CD4-positive, alpha-beta memory T cell (primary cell): ENCODE measurements around the gene LRSAM1. TPM values are rescaled to one million over a fixed set of nuclear protein-coding genes. Genes with fewer than 3 reads are reported as not detected.

ENCODE experiments used
- CTCF ChIA-PET: fragments of 350-600 bp; sonication (Branson Sonifier 250); formaldehyde crosslinking; loops from one replicate; lab custom pipeline; 2021; ENCODE audit warnings: inconsistent platforms; ENCODE audit not compliant: partially characterized antibody; lab: Charles Lee
- POLR2A ChIA-PET: fragments of 350-600 bp; sonication (Branson Sonifier 250); formaldehyde crosslinking; loops from one replicate; lab custom pipeline; 2021; ENCODE audit not compliant: partially characterized antibody; lab: Charles Lee
- DNase-seq, 5 donors: peaks; one replicate each; pipeline versions ENCODE4 v3.0.0 to v3.0.0-alpha.2; 2020 to 2022; ENCODE audit warnings: mixed read lengths in 1 of 5
- H3K27ac ChIP-seq: one replicate; pipeline ENCODE4 v1.7.0; 2013; ENCODE audit warnings: low read depth, low read length
- H3K27me3 ChIP-seq: 2 replicates; pipeline ENCODE4 v1.7.0; 2013; ENCODE audit warnings: mild to moderate bottlenecking, low read length, moderate library complexity; ENCODE audit not compliant: insufficient read depth
- H3K36me3 ChIP-seq: 2 replicates; pipeline ENCODE4 v1.7.0; 2013; ENCODE audit warnings: mild to moderate bottlenecking, low read length, moderate library complexity; ENCODE audit not compliant: insufficient read depth
- H3K4me1 ChIP-seq: 2 replicates; pipeline ENCODE4 v1.7.0; 2013; ENCODE audit warnings: mild to moderate bottlenecking, low read length, moderate library complexity; ENCODE audit not compliant: insufficient read depth
- H3K4me3 ChIP-seq, 2 donors: one replicate each; pipeline ENCODE4 v1.7.0; 2013; ENCODE audit warnings: low read length in 2 of 2, mild to moderate bottlenecking in 1 of 2
- H3K9me3 ChIP-seq, 2 donors: one replicate each; pipeline ENCODE4 v1.7.0; 2013; ENCODE audit warnings: low read length in 2 of 2, control low read depth in 1 of 2; ENCODE audit not compliant: control insufficient read depth in 1 of 2
- H3K27ac Mint-ChIP-seq, 7 donors: one replicate each; pipeline ENCODE4 v1.8.0; 2020 to 2021; ENCODE audit warnings: mixed read lengths in 7 of 7, mild to moderate bottlenecking in 6 of 7, inconsistent platforms in 3 of 7, moderate library complexity in 3 of 7
- H3K27me3 Mint-ChIP-seq, 2 donors: one replicate each; pipeline ENCODE4 v1.8.0; 2020 to 2021; ENCODE audit warnings: mixed read lengths in 2 of 2
- H3K36me3 Mint-ChIP-seq, 2 donors: one replicate each; pipeline ENCODE4 v1.8.0; 2020 to 2021; ENCODE audit warnings: mixed read lengths in 2 of 2, inconsistent platforms in 1 of 2, mild to moderate bottlenecking in 1 of 2
- H3K4me1 Mint-ChIP-seq, 4 donors: one replicate each; pipeline ENCODE4 v1.8.0; 2020 to 2021; ENCODE audit warnings: mixed read lengths in 4 of 4, mild to moderate bottlenecking in 1 of 4
- H3K4me3 Mint-ChIP-seq, 8 donors: one replicate each; pipeline ENCODE4 v1.8.0; 2020 to 2021; ENCODE audit warnings: mixed read lengths in 8 of 8, mild to moderate bottlenecking in 7 of 8, moderate library complexity in 6 of 8, inconsistent platforms in 3 of 8
- H3K9me3 Mint-ChIP-seq, 8 donors: one replicate each; pipeline ENCODE4 v1.8.0; 2020 to 2021; ENCODE audit warnings: mixed read lengths in 8 of 8, mild to moderate bottlenecking in 5 of 8, inconsistent platforms in 3 of 8, moderate library complexity in 1 of 8
- intact Hi-C: fragments of 100-400 bp; cut with micrococcal nuclease; formaldehyde crosslinking; loops from one replicate; pipeline ENCODE4 v1.15.1; 2023
- polyA plus RNA-seq, 2 donors: library from polyadenylated mRNA; unstranded; fragments of 300-500 nt; fragmentation: Illumina TruSeq; gene quantifications; one replicate each; pipeline ENCODE4 v1.2.3, GENCODE V29; 2021
- total RNA-seq, 2 experiments: library from RNA; stranded (reverse); gene quantifications; one replicate each; pipeline ENCODE4 v1.2.3, GENCODE V29; 2021

LRSAM1 gene
- total and polyA plus RNA-seq, 4 experiments from 2014 or later: 4.3 to 31.3 (median 19.9) TPM

DNA sequence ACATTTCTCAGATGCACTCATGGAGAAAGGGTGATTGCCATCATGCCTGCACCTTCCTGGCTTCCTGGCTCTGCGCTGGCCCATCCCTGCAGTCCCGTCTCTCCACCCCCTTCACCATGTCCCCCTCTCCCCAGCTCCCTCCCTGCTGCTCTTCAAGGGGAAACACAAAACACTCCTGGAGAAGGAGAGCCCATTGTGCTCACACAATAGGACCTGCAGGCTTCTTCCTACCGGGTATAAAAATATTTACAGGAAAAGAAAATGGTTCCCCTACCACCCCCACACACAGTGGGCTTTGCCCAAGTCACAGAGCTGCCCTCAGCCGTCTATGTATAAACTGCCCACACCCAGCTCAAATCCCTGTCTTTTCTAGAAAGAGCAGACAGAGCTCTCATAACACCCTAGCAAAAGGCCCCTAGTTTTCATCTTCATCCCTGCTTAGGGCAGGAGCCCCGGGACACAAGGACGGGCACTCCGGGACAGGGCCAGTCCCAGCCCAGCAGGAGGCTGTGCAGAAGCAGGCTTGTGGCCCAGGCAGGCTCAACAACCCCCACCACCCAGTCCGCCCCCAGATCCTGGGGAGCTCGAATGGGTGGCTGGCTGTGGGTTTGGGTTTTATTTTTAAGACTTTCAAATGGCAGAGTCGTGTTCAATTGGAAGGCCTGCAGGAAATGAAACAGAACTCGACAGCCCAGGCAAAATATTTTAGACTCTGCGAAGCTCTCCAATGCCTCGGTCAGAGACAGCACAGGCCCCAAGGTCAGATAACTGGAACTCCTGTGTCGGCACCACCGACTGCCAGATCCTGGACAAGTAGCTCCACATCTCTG, 77.3 kb downstream of the LRSAM1 start:
- Histone ChIP-seq H3K27ac (no peak overlapping the region), H3K4me1 (no peaks in the 10 kb centered on the region), H3K36me3 (no peaks in the 10 kb centered on the region), H3K9me3 (peaks cover 4 to 5% of the 10 kb centered on the region in 2 donors), H3K4me3 (no peak overlapping the region), H3K27me3 (no peaks in the 10 kb centered on the region)
- Mint-ChIP-seq H3K4me3 (no peak overlapping the region), H3K27me3 (no peaks in the 10 kb centered on the region), H3K4me1 (no peaks in the 10 kb centered on the region), H3K36me3 (peaks cover 25 to 26% of the 10 kb centered on the region in 2 donors), H3K27ac (no peak overlapping the region), H3K9me3 (peaks cover 0 to 21% (median 6%) of the 10 kb centered on the region in 8 donors)
- CTCF ChIA-PET: interaction anchor here (0.8 to 4.8 kb wide), 3 partner anchors 10 to 269 kb away, joined by 3 to 78 read pairs (median 3); no protein-coding TSS in a partner anchor
- POLR2A ChIA-PET: no interaction called here
- intact Hi-C loops: no loop called here
- no peak for DNase-seq

GRCh38 chr9:127529671-127530070, 78.4 kb downstream of the LRSAM1 start:
- Mint-ChIP-seq H3K4me1 (no peaks in the 10 kb centered on the region), H3K27ac (no peak overlapping the region), H3K36me3 (peaks cover 20 to 22% of the 10 kb centered on the region in 2 donors), H3K27me3 (no peaks in the 10 kb centered on the region), H3K9me3 (peaks cover 0 to 13% (median 6%) of the 10 kb centered on the region in 8 donors), H3K4me3 (no peak overlapping the region)
- ChIA-PET CTCF (no interaction called here), POLR2A (no interaction called here)
- no peak for DNase-seq
- H3K9me3 ChIP-seq: peaks cover 4% of the 10 kb centered on the region in 2 donors
- no peak overlapping the region for H3K4me3 ChIP-seq
- H3K27ac ChIP-seq: no peak overlapping the region
- no peaks in the 10 kb centered on the region for H3K27me3 ChIP-seq
- no peaks in the 10 kb centered on the region for H3K4me1 ChIP-seq
- intact Hi-C loops: no loop called here
- no peaks in the 10 kb centered on the region for H3K36me3 ChIP-seq

DNA sequence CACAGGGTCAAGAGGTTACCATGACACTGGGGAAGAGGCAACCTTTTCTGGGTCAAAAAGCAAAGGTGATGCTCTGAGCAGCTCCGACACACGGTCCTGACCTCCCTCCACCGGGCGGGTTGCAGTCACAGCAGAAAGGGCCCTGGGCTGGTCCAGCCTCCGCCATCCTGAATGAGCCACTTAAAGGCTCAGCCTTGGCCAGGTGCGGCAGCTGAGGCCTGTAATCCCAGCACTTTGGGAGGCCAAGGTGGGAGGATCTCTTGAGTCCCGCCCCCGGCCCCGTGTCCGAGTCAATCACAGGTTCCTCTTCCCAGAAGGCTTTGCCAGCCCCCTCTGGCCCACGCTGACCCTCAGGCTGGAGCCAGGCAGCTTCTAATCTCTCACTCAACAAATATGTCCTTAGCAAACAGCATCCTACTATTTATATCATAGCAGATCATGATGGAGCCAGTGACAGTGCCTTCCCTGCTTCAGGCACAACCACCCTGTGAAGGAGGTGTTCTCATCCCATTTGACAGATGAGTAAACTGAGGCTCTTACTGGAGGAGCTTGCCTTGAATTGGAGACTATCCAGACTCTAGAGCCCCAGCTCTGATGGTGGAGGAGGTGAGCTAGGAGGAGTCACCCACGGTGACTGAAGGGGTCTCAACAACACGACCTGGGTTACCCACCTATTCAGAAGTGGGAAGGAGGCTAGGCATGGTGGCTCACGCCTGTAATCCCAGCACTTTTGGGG, 79.1 kb downstream of the LRSAM1 start:
- no peak for DNase-seq
- H3K27me3 ChIP-seq: no peaks in the 10 kb centered on the region
- H3K36me3 ChIP-seq: no peaks in the 10 kb centered on the region
- Mint-ChIP-seq H3K27ac (no peak overlapping the region), H3K36me3 (peaks cover 13 to 16% of the 10 kb centered on the region in 2 donors), H3K9me3 (peaks cover 0 to 7% (median 2%) of the 10 kb centered on the region in 8 donors), H3K4me3 (no peak overlapping the region), H3K27me3 (no peaks in the 10 kb centered on the region), H3K4me1 (peaks cover 0 to 3% (median 0%) of the 10 kb centered on the region in 4 donors)
- CTCF ChIA-PET: no interaction called here
- no peak overlapping the region for H3K27ac ChIP-seq
- intact Hi-C loops: no loop called here
- H3K4me3 ChIP-seq: no peak overlapping the region
- no peaks in the 10 kb centered on the region for H3K4me1 ChIP-seq
- H3K9me3 ChIP-seq: peaks cover 3% of the 10 kb centered on the region in 2 donors
- POLR2A ChIA-PET: no interaction called here

DNA sequence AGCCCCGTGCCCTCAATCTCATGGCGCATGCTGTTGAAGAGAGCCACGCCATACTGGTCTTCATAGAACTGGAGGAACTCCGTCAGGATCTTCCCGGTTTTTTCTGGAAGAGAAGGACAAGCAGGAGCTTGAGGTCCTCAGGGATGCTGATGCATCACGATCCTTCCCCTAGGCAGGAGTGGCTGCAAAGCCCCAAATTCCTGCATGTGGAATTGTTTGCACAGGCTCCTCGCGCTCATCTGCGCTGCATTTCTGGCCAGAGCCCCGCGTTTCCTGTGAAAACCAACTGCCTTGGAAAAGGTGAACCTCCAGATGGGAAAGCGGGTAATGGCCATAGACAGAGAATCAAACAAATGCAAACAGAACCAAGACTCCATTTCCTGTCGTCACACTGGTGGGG, 80.4 kb downstream of the LRSAM1 start:
- H3K4me1 ChIP-seq: no peaks in the 10 kb centered on the region
- intact Hi-C loops: no loop called here
- no peak overlapping the region for H3K27ac ChIP-seq
- H3K27ac Mint-ChIP-seq: no peak overlapping the region
- H3K4me3 Mint-ChIP-seq: no peak overlapping the region
- H3K9me3 ChIP-seq: no peaks in the 10 kb centered on the region
- CTCF ChIA-PET: interaction anchor here (0.7 kb wide), 1 partner anchor 53 kb away, joined by 3 read pairs; no protein-coding TSS in a partner anchor
- no peak overlapping the region for H3K4me3 ChIP-seq
- peaks cover 0 to 2% (median 0%) of the 10 kb centered on the region in 8 donors for H3K9me3 Mint-ChIP-seq
- H3K36me3 Mint-ChIP-seq: peaks cover 5 to 9% of the 10 kb centered on the region in 2 donors
- H3K27me3 Mint-ChIP-seq: no peaks in the 10 kb centered on the region
- peaks cover 0 to 3% (median 0%) of the 10 kb centered on the region in 4 donors for H3K4me1 Mint-ChIP-seq
- no peaks in the 10 kb centered on the region for H3K36me3 ChIP-seq
- no peak for DNase-seq
- H3K27me3 ChIP-seq: no peaks in the 10 kb centered on the region
- POLR2A ChIA-PET: no interaction called here

DNA sequence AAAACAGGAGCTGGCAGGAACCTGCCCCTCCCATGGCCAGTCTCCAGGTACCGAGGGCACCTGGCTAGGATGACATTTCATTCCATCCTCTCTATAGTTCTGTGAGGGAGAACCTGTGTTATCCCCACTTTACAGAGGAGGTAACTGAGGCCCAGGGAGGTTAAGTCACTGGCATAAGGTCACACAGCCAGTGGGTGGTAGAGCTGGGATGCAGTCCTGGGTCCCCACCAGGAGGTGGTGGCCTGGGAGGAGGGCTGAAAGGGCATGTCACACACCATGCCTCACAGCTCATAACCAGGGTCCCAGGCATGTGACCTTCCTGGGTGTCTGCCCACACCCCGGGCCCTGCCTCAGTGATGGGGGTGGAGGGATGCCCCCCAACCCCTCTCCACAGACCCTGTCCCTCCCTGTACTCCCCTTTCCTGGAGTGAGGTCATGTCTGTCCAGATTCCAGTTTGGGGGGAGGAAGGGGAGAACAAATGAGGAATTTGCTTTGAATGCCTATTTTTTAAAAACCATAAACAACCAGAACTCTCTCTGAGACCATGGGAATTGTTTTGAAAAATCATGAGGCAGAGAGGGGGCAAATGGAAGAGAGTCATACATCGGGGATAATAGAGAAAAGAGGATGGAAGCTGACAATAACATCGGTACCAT, 83.1 kb downstream of the LRSAM1 start:
- H3K27ac Mint-ChIP-seq: peak overlapping the region in 2 of 7 donors; percentile 22 to 66
- ChIA-PET CTCF (no interaction called here), POLR2A (no interaction called here)
- H3K9me3 Mint-ChIP-seq: no peaks in the 10 kb centered on the region
- Histone ChIP-seq H3K27me3 (no peaks in the 10 kb centered on the region), H3K9me3 (no peaks in the 10 kb centered on the region), H3K27ac (no peak overlapping the region), H3K4me3 (no peak overlapping the region), H3K36me3 (no peaks in the 10 kb centered on the region), H3K4me1 (peaks cover 3% of the 10 kb centered on the region)
- H3K4me3 Mint-ChIP-seq: no peak overlapping the region
- no peak for DNase-seq
- H3K27me3 Mint-ChIP-seq: no peaks in the 10 kb centered on the region
- H3K4me1 Mint-ChIP-seq: peaks cover 0 to 3% (median 0%) of the 10 kb centered on the region in 4 donors
- H3K36me3 Mint-ChIP-seq: peaks cover 0 to 2% of the 10 kb centered on the region in 2 donors
- intact Hi-C loops: no loop called here

DNA sequence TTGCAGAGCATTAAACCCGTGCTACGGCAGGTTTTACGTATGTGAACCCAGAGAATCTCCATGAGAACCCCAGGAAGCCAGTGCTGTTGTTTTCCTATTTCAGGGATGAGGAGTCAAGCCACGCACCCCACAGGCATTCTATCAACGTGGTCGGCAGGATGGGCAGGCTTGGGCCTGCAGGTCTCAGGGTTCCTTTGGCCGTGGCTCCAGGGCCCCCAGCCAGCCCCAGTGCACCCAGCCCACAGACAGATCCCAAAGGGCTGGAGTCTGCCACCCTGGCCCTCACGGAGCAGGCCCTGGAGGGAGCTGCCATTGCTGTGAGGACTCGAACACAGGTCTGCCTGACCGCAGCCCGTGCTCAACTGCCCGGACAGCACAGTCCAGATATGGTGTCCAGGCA, 83.6 kb downstream of the LRSAM1 start:
- Histone ChIP-seq H3K4me3 (no peak overlapping the region), H3K4me1 (peaks cover 3% of the 10 kb centered on the region), H3K27me3 (no peaks in the 10 kb centered on the region), H3K27ac (no peak overlapping the region), H3K36me3 (no peaks in the 10 kb centered on the region), H3K9me3 (no peaks in the 10 kb centered on the region)
- peaks cover 0 to 3% (median under 1%) of the 10 kb centered on the region in 4 donors for H3K4me1 Mint-ChIP-seq
- DNase-seq: no peak
- ChIA-PET CTCF (no interaction called here), POLR2A (no interaction called here)
- H3K4me3 Mint-ChIP-seq: no peak overlapping the region
- peak overlapping the region in 1 of 7 donors; percentile 66 for H3K27ac Mint-ChIP-seq
- no peaks in the 10 kb centered on the region for H3K9me3 Mint-ChIP-seq
- peaks cover 0 to 2% of the 10 kb centered on the region in 2 donors for H3K36me3 Mint-ChIP-seq
- no peaks in the 10 kb centered on the region for H3K27me3 Mint-ChIP-seq
- intact Hi-C loops: no loop called here

GRCh38 chr9:127535396-127535795, 84.1 kb downstream of the LRSAM1 start:
- no peaks in the 10 kb centered on the region for H3K9me3 Mint-ChIP-seq
- H3K4me1 ChIP-seq: peaks cover 3% of the 10 kb centered on the region
- no peaks in the 10 kb centered on the region for H3K27me3 ChIP-seq
- peak overlapping the region in 1 of 7 donors; percentile 60 for H3K27ac Mint-ChIP-seq
- peaks cover 0 to 1% of the 10 kb centered on the region in 2 donors for H3K36me3 Mint-ChIP-seq
- H3K27ac ChIP-seq: no peak overlapping the region
- H3K4me1 Mint-ChIP-seq: peaks cover 0 to 3% (median under 1%) of the 10 kb centered on the region in 4 donors
- intact Hi-C loops: no loop called here
- ChIA-PET POLR2A (no interaction called here), CTCF (no interaction called here)
- no peak for DNase-seq
- no peaks in the 10 kb centered on the region for H3K36me3 ChIP-seq
- H3K9me3 ChIP-seq: no peaks in the 10 kb centered on the region
- no peaks in the 10 kb centered on the region for H3K27me3 Mint-ChIP-seq
- no peak overlapping the region for H3K4me3 ChIP-seq
- no peak overlapping the region for H3K4me3 Mint-ChIP-seq
